Left ventricle myocardium inferior (tissue), 1 donor: ENCODE data around the gene EPYC. TPM values are rescaled to one million over a fixed set of nuclear protein-coding genes. Genes with fewer than 3 reads are reported as not detected.

ENCODE experiments used
- DNase-seq: peaks from one replicate; pipeline ENCODE4 v3.0.0-alpha.2; 2020
- H3K27ac ChIP-seq: fragments of 200-600 bp; replicated peaks from 2 replicates; pipeline ENCODE4 v1.8.0; 2021
- H3K27me3 ChIP-seq: fragments of 200-600 bp; 2 replicates; pipeline ENCODE4 v1.8.0; 2021; ENCODE audit warnings: low read depth
- H3K36me3 ChIP-seq: fragments of 200-600 bp; 2 replicates; pipeline ENCODE4 v1.8.0; 2021
- H3K4me1 ChIP-seq: fragments of 200-600 bp; 2 replicates; pipeline ENCODE4 v1.8.0; 2021
- H3K4me3 ChIP-seq: fragments of 200-600 bp; 2 replicates; pipeline ENCODE4 v1.8.0; 2021; ENCODE audit warnings: mild to moderate bottlenecking, moderate library complexity
- H3K9me3 ChIP-seq: fragments of 200-600 bp; replicated peaks from 2 replicates; pipeline ENCODE4 v1.8.0; 2021
- intact Hi-C: fragments of 100-400 bp; cut with micrococcal nuclease; formaldehyde crosslinking; loops from one replicate; pipeline ENCODE4 v1.11.0; 2022
- total RNA-seq: library from RNA; stranded (reverse); fragmentation: NEBNext Ultra II Directional; extraction: Animal tissue kit (Norgen Biotek cat#: 25700); gene quantifications from one replicate; pipeline ENCODE4 v1.2.1, GENCODE V29; 2021
- TF ChIP-seq, protein P1 (sequence below): fragments of 200-600 bp; IDR thresholded peaks from 2 replicates; pipeline ENCODE4 v1.8.0; 2021; ENCODE audit warnings: antibody characterized with exemption, mild to moderate bottlenecking, borderline replicate concordance
- donor health status: DM: no; HTN: yes; CAD: no; lungs with severe emphysema.

Gene EPYC
- total RNA-seq, 1 donor from 2014 or later: not detected

DNA sequence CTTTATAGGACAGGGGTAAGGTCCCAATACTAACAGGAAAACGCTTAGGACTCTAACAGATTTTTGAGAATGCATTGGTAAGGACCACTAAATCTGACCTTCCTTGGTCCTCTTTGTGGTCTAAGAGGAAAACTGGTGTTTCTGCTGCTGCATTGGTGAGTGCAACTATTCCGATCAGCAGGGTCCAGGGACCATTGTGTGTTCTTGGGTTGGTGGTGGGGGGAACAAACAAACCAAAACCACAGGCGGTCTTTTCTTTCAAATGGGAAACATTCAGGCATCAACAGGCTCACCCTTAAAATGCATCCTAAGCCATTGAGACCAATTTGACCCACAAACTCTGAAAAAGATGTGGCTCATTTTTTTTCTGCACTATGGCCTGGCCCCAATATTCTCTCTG, 20.7 kb downstream of the EPYC start:
- Histone ChIP-seq H3K27me3 (no peaks in the 10 kb centered on the region), H3K27ac (no peak overlapping the region), H3K4me1 (no peaks in the 10 kb centered on the region), H3K9me3 (peaks cover 15% of the 10 kb centered on the region), H3K36me3 (no peaks in the 10 kb centered on the region), H3K4me3 (no peak overlapping the region)
- DNase-seq: no peak
- intact Hi-C loops: no loop called here
- TF ChIP-seq, protein P1, sequence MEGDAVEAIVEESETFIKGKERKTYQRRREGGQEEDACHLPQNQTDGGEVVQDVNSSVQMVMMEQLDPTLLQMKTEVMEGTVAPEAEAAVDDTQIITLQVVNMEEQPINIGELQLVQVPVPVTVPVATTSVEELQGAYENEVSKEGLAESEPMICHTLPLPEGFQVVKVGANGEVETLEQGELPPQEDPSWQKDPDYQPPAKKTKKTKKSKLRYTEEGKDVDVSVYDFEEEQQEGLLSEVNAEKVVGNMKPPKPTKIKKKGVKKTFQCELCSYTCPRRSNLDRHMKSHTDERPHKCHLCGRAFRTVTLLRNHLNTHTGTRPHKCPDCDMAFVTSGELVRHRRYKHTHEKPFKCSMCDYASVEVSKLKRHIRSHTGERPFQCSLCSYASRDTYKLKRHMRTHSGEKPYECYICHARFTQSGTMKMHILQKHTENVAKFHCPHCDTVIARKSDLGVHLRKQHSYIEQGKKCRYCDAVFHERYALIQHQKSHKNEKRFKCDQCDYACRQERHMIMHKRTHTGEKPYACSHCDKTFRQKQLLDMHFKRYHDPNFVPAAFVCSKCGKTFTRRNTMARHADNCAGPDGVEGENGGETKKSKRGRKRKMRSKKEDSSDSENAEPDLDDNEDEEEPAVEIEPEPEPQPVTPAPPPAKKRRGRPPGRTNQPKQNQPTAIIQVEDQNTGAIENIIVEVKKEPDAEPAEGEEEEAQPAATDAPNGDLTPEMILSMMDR: no peak

GRCh38 chr12:90982170-90982569, 22.6 kb downstream of the EPYC start:
- Histone ChIP-seq H3K27me3 (no peaks in the 10 kb centered on the region), H3K36me3 (no peaks in the 10 kb centered on the region), H3K27ac (no peak overlapping the region), H3K4me1 (no peaks in the 10 kb centered on the region), H3K4me3 (no peak overlapping the region), H3K9me3 (peaks cover 15% of the 10 kb centered on the region)
- intact Hi-C loops: no loop called here
- TF ChIP-seq, protein P1: no peak
- DNase-seq: no peak

- Histone ChIP-seq H3K4me3 (no peak overlapping the region), H3K27ac (peak overlapping the region; percentile 57)
- intact Hi-C loops: loop anchor here (10.0 kb wide), 1 partner anchor 355 kb away; no protein-coding TSS in a partner anchor
These were observed 24.8 kb downstream of the EPYC start for GRCh38 chr12:90979951-90980350.

DNA sequence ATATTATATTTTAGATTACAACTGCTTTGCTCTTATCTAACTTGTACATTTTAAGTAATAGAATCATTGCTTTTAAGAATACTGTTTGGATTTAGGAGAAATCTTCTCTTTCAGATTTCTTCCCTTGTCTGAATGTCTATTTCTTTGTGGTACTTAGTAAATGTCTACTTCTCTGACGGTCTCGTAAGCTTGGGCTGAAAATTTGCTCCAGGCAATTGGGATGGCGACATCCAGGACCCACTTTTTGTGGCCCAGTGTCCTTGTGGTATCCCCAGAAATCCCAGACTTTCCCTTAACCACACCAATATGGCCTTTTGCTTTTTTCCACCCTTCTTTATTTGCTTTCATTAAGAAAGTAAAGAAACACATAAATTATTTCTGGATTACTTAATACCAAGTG, 25.8 kb downstream of the EPYC start:
- TF ChIP-seq, protein P1: no peak
- DNase-seq: no peak
- peak overlapping the region; percentile 57 for H3K27ac ChIP-seq

More at GRCh38 chr12:90979951-90980350, 24.8 kb downstream of the EPYC start:
- no peaks in the 10 kb centered on the region for H3K36me3 ChIP-seq
- DNase-seq: no peak
- peaks cover 8% of the 10 kb centered on the region for H3K9me3 ChIP-seq
- no peaks in the 10 kb centered on the region for H3K4me1 ChIP-seq
- H3K27me3 ChIP-seq: no peaks in the 10 kb centered on the region
- TF ChIP-seq, protein P1: no peak

GRCh38 chr12:90978117-90978770, 26.5 kb downstream of the EPYC start:
- Histone ChIP-seq H3K36me3 (no peaks in the 10 kb centered on the region), H3K9me3 (peaks cover under 1% of the 10 kb centered on the region), H3K27me3 (no peaks in the 10 kb centered on the region), H3K4me1 (no peaks in the 10 kb centered on the region), H3K27ac (peak overlapping the region; percentile 57), H3K4me3 (no peak overlapping the region)
- intact Hi-C loops: loop anchor here (10.0 kb wide), 1 partner anchor 357 kb away; no protein-coding TSS in a partner anchor
- DNase-seq: no peak
- TF ChIP-seq, protein P1: peak; percentile 68

More for the DNA sequence above, 25.8 kb downstream of the EPYC start:
- H3K36me3 ChIP-seq: no peaks in the 10 kb centered on the region
- H3K4me3 ChIP-seq: no peak overlapping the region
- no peaks in the 10 kb centered on the region for H3K4me1 ChIP-seq
- intact Hi-C loops: loop anchor here (10.0 kb wide), 1 partner anchor 356 kb away; no protein-coding TSS in a partner anchor
- peaks cover 8% of the 10 kb centered on the region for H3K9me3 ChIP-seq
- no peaks in the 10 kb centered on the region for H3K27me3 ChIP-seq
